CD4-positive, alpha-beta T cell treated with Interferon gamma for 1 hour (primary cell): ENCODE data around the gene MAPK8.

Experiments used
- DNase-seq: peaks from one replicate; pipeline ENCODE4 v3.0.0-alpha.2; 2020

MAPK8 gene

GRCh38 chr10:48464871-48465736 is 158.6 kb downstream of the MAPK8 start:
- no peak for DNase-seq

GRCh38 chr10:48465860-48466521 is 159.5 kb downstream of the MAPK8 start:
- no peak for DNase-seq

- no peak for DNase-seq
Measured at GRCh38 chr10:48466611-48467240, 160.2 kb downstream of the MAPK8 start.

- DNase-seq, result no peak
Measured at GRCh38 chr10:48467669-48468068, 161.2 kb downstream of the MAPK8 start.

GRCh38 chr10:48468130-48468790 is 161.8 kb downstream of the MAPK8 start:
- no peak for DNase-seq

- DNase-seq, result no peak
Measured at GRCh38 chr10:48468866-48469511, 162.5 kb downstream of the MAPK8 start.

GRCh38 chr10:48469516-48470020 is 163.1 kb downstream of the MAPK8 start:
- no peak for DNase-seq

GRCh38 chr10:48470115-48470892 is 163.8 kb downstream of the MAPK8 start:
- DNase-seq, result no peak

- DNase-seq, result no peak
Measured at GRCh38 chr10:48470893-48471805, 164.7 kb downstream of the MAPK8 start.

- DNase-seq, result no peak
Measured at GRCh38 chr10:48472501-48473069, 166.1 kb downstream of the MAPK8 start.

- no peak for DNase-seq
Measured at GRCh38 chr10:48473704-48474103, 167.2 kb downstream of the MAPK8 start.

- DNase-seq, result no peak
Measured at GRCh38 chr10:48474765-48475365, 168.4 kb downstream of the MAPK8 start.

GRCh38 chr10:48475943-48476278 is 169.4 kb downstream of the MAPK8 start:
- no peak for DNase-seq

- DNase-seq, result no peak
Measured at GRCh38 chr10:48476279-48476982, 170.0 kb downstream of the MAPK8 start.

GRCh38 chr10:48477141-48477540 is 170.7 kb downstream of the MAPK8 start:
- DNase-seq, result no peak

- no peak for DNase-seq
Measured at GRCh38 chr10:48477616-48478015, 171.1 kb downstream of the MAPK8 start.

- DNase-seq, result no peak
Measured at GRCh38 chr10:48478469-48478868, 172.0 kb downstream of the MAPK8 start.

GRCh38 chr10:48478980-48479811 is 172.7 kb downstream of the MAPK8 start:
- DNase-seq, result no peak
